CD4-positive, alpha-beta T cell treated with Interleukin-4 for 4 hours (primary cell): ENCODE results near the gene ALG8.
"Not testable (repeated sequence)": the region's sequence is repeated elsewhere in the genome, so short reads cannot be mapped to it uniquely, and the experiment has no call there.

Experiments
- DNase-seq: peaks from one replicate; pipeline ENCODE4 v3.0.0-alpha.2; 2020

ALG8 gene

GRCh38 chr11:78100261-78100660 lies 39.2 kb downstream of the ALG8 start:
- DNase-seq, result no peak

- no peak for DNase-seq
Observed at GRCh38 chr11:78099666-78100065, 39.8 kb downstream of the ALG8 start.

GRCh38 chr11:78097666-78098385 lies 41.6 kb downstream of the ALG8 start:
- no peak for DNase-seq

GRCh38 chr11:78094250-78094649 lies 45.2 kb downstream of the ALG8 start:
- no peak for DNase-seq

- DNase-seq, result not testable (repeated sequence)
Observed at GRCh38 chr11:78086521-78087074, 52.8 kb downstream of the ALG8 start.

GRCh38 chr11:78085972-78086371 lies 53.5 kb downstream of the ALG8 start:
- DNase-seq, result no peak

GRCh38 chr11:78084506-78084905 lies 54.9 kb downstream of the ALG8 start:
- not testable (repeated sequence) for DNase-seq

- DNase-seq, result no peak
Observed at GRCh38 chr11:78083021-78083420, 56.4 kb downstream of the ALG8 start.

GRCh38 chr11:78082146-78082545 lies 57.3 kb downstream of the ALG8 start:
- no peak for DNase-seq

- no peak for DNase-seq
Observed at GRCh38 chr11:78081583-78081982, 57.8 kb downstream of the ALG8 start.

GRCh38 chr11:78080818-78081495 lies 58.5 kb downstream of the ALG8 start:
- DNase-seq, result no peak

GRCh38 chr11:78080084-78080817 lies 59.2 kb downstream of the ALG8 start:
- no peak for DNase-seq

GRCh38 chr11:78079232-78080083 lies 60.0 kb downstream of the ALG8 start, which contains the start of gene NDUFC2:
Gene NDUFC2 (minus strand): TSS chr11:78079862. CDS start chr11:78079744, 118 bp downstream.
- DNase-seq, result peak; percentile 68

- DNase-seq, result no peak
Observed at GRCh38 chr11:78078218-78079167, 60.9 kb downstream of the ALG8 start.

- not testable (repeated sequence) for DNase-seq
Observed at GRCh38 chr11:78077592-78077991, 61.8 kb downstream of the ALG8 start.

- DNase-seq, result no peak
Observed at GRCh38 chr11:78076733-78077403, 62.6 kb downstream of the ALG8 start.

GRCh38 chr11:78074756-78075155 lies 64.7 kb downstream of the ALG8 start:
- DNase-seq, result no peak

GRCh38 chr11:78072455-78072854 lies 67.0 kb downstream of the ALG8 start:
- DNase-seq, result no peak

- no peak for DNase-seq
Observed at GRCh38 chr11:78071717-78072116, 67.7 kb downstream of the ALG8 start.

GRCh38 chr11:78070621-78071020 lies 68.8 kb downstream of the ALG8 start:
- DNase-seq, result no peak

- DNase-seq, result no peak
Observed at GRCh38 chr11:78069465-78069864, 70.0 kb downstream of the ALG8 start.
